HG03469 (cell line): Measurements from ENCODE around the gene LPCAT2.

Experiments used
- ATAC-seq: cut with Tn5 transposase; IDR thresholded peaks from one replicate; pipeline ENCODE4 v1.9.1; 2021; ENCODE audit warnings: mild to moderate bottlenecking, moderate library complexity, moderate number of reproducible peaks; ENCODE audit not compliant: unreplicated experiment

The LPCAT2 gene

GRCh38 chr16:55501549-55502322 is 7.1 kb upstream of the LPCAT2 start:
- ATAC-seq: no peak

GRCh38 chr16:55502801-55503366 is 6.0 kb upstream of the LPCAT2 start:
- no peak for ATAC-seq

- ATAC-seq: no peak
Measured at GRCh38 chr16:55503726-55504550, 4.9 kb upstream of the LPCAT2 start.

GRCh38 chr16:55505333-55506015 is 3.4 kb upstream of the LPCAT2 start:
- ATAC-seq: no peak

GRCh38 chr16:55506083-55506482 is 2.8 kb upstream of the LPCAT2 start:
- no peak for ATAC-seq

- ATAC-seq: no peak
Measured at GRCh38 chr16:55506708-55507107, 2.2 kb upstream of the LPCAT2 start.

GRCh38 chr16:55508271-55508921 is 476 bp upstream of the LPCAT2 start:
- ATAC-seq: no peak

GRCh38 chr16:55510185-55510805 is 1.4 kb downstream of the LPCAT2 start:
- ATAC-seq: no peak

- ATAC-seq: no peak
Measured at GRCh38 chr16:55512941-55513340, 4.1 kb downstream of the LPCAT2 start.

- ATAC-seq: no peak
Measured at GRCh38 chr16:55513616-55514015, 4.7 kb downstream of the LPCAT2 start.

GRCh38 chr16:55515111-55515510 is 6.2 kb downstream of the LPCAT2 start:
- ATAC-seq: no peak

- ATAC-seq: no peak
Measured at GRCh38 chr16:55521792-55522191, 12.9 kb downstream of the LPCAT2 start.

- no peak for ATAC-seq
Measured at GRCh38 chr16:55526441-55526840, 17.6 kb downstream of the LPCAT2 start.

GRCh38 chr16:55527885-55528284 is 19.0 kb downstream of the LPCAT2 start:
- ATAC-seq: no peak

- ATAC-seq: no peak
Measured at GRCh38 chr16:55529018-55529417, 20.1 kb downstream of the LPCAT2 start.

GRCh38 chr16:55530316-55530856 is 21.5 kb downstream of the LPCAT2 start:
- ATAC-seq: no peak

GRCh38 chr16:55532227-55532626 is 23.4 kb downstream of the LPCAT2 start:
- no peak for ATAC-seq

GRCh38 chr16:55534756-55535155 is 25.9 kb downstream of the LPCAT2 start:
- ATAC-seq: no peak

GRCh38 chr16:55539049-55539448 is 30.2 kb downstream of the LPCAT2 start:
- ATAC-seq: no peak

- no peak for ATAC-seq
Measured at GRCh38 chr16:55539488-55539887, 30.6 kb downstream of the LPCAT2 start.
